A673 (cell line): ENCODE measurements around the gene EHBP1L1. TPM values are rescaled to one million over a fixed set of nuclear protein-coding genes. Genes with fewer than 3 reads are reported as not detected.

Experiments
- BruUV-seq: library from RNA; stranded (reverse); fragments of 400-500 nt; replicated peaks from 2 replicates; lab custom pipeline; 2021; lab: Mats Ljungman, UMichigan
- CTCF ChIA-PET: fragments of 300-600 bp; sonication (Branson Sonifier 250); formaldehyde crosslinking; loops from one replicate; lab custom pipeline; 2022; ENCODE audit warnings: antibody characterized with exemption; lab: Charles Lee
- POLR2A ChIA-PET: fragments of 300-600 bp; sonication (Branson Sonifier 250); formaldehyde crosslinking; loops from one replicate; lab custom pipeline; 2022; ENCODE audit warnings: antibody characterized with exemption; ENCODE audit not compliant: low non-redundant PET; lab: Charles Lee
- DNase-seq: peaks from one replicate; pipeline ENCODE4 v3.0.0-alpha.2; 2015; ENCODE audit warnings: low spot score
- H3K27ac ChIP-seq: fragments of 200-600 bp; sonication (generic); 2 replicates; pipeline ENCODE4 v1.5.1; 2016; ENCODE audit warnings: mixed run types, low read depth, mild to moderate bottlenecking, mixed read lengths, antibody characterized with exemption, low read length; ENCODE audit not compliant: poor library complexity, severe bottlenecking
- H3K27me3 ChIP-seq: fragments of 200-600 bp; sonication (generic); replicated peaks from 2 replicates; pipeline ENCODE4 v1.6.1; 2017; ENCODE audit warnings: mixed run types, low read depth, mild to moderate bottlenecking, mixed read lengths, antibody characterized with exemption, low read length; ENCODE audit not compliant: insufficient read depth, poor library complexity
- H3K36me3 ChIP-seq: fragments of 200-600 bp; sonication (generic); 2 replicates; pipeline ENCODE4 v1.6.1; 2016; ENCODE audit warnings: mixed run types, mild to moderate bottlenecking, mixed read lengths, antibody characterized with exemption, low read length; ENCODE audit not compliant: insufficient read depth, poor library complexity, severe bottlenecking
- H3K4me1 ChIP-seq: fragments of 200-600 bp; sonication (generic); 2 replicates; pipeline ENCODE4 v1.6.1; 2017; ENCODE audit warnings: mixed run types, mild to moderate bottlenecking, mixed read lengths, antibody characterized with exemption, low read length; ENCODE audit not compliant: insufficient read depth, poor library complexity, severe bottlenecking
- H3K4me3 ChIP-seq: fragments of 200-600 bp; sonication (generic); 2 replicates; pipeline ENCODE4 v1.5.1; 2016; ENCODE audit warnings: low read depth, mixed run types, mild to moderate bottlenecking, mixed read lengths, low read length; ENCODE audit not compliant: poor library complexity, severe bottlenecking
- H3K9me3 ChIP-seq: fragments of 200-600 bp; sonication (generic); 2 replicates; pipeline ENCODE4 v1.6.1; 2016; ENCODE audit warnings: mixed run types, low read depth, mild to moderate bottlenecking, mixed read lengths, antibody characterized with exemption, low read length; ENCODE audit not compliant: poor library complexity, severe bottlenecking
- CTCF ChIP-seq: fragments of 300-800, 200-600 bp; sonication (generic); conservative IDR thresholded peaks from 2 replicates; pipeline ENCODE4 v1.5.1; 2017; ENCODE audit warnings: low read depth, mild to moderate bottlenecking, antibody characterized with exemption, low read length, moderate library complexity, mixed read lengths
- EZH2 ChIP-seq: fragments of 200-600 bp; sonication (generic); IDR thresholded peaks from 2 replicates; pipeline ENCODE4 v1.6.1; 2017; ENCODE audit warnings: borderline replicate concordance, low read depth, mild to moderate bottlenecking, mixed read lengths, antibody characterized with exemption, low read length; ENCODE audit not compliant: poor library complexity, severe bottlenecking
- intact Hi-C: fragments of 100-400 bp; cut with micrococcal nuclease; formaldehyde crosslinking; loops from one replicate; pipeline ENCODE4 v1.10.0; 2022; ENCODE audit not compliant: unreplicated experiment
- total RNA-seq: library from RNA; stranded (reverse); gene quantifications from 2 replicates; pipeline ENCODE4 v1.2.3, GENCODE V29; 2021

EHBP1L1 gene
- total RNA-seq, 1 experiment from 2014 or later: 29.5 TPM

GRCh38 chr11:65609665-65610064 is 33.8 kb downstream of the EHBP1L1 start:
- intact Hi-C loops: loop anchor here (5.0 kb wide), 1 partner anchor 37 kb away; the partner anchor contains the start of genes FAM89B and ZNRD2
- ChIA-PET CTCF (no interaction called here), POLR2A (no interaction called here)
- Histone ChIP-seq H3K27ac (no peak overlapping the region), H3K4me1 (peaks cover 28% of the 10 kb centered on the region), H3K36me3 (peaks cover 17% of the 10 kb centered on the region), H3K4me3 (no peak overlapping the region), H3K27me3 (no peaks in the 10 kb centered on the region), H3K9me3 (no peaks in the 10 kb centered on the region)
- DNase-seq: no peak
- no peak for TF ChIP-seq EZH2
- no peak for TF ChIP-seq CTCF
- no TSS peak for BruUV-seq

- no peak for DNase-seq
- H3K4me1 ChIP-seq: peaks cover 28% of the 10 kb centered on the region
- TF ChIP-seq CTCF (no peak), EZH2 (no peak)
- H3K27ac ChIP-seq: peak overlapping the region; percentile 90
- H3K9me3 ChIP-seq: no peaks in the 10 kb centered on the region
- intact Hi-C loops: no loop called here
- no peak overlapping the region for H3K4me3 ChIP-seq
- BruUV-seq: no TSS peak
- H3K36me3 ChIP-seq: peaks cover 10% of the 10 kb centered on the region
- H3K27me3 ChIP-seq: no peaks in the 10 kb centered on the region
- ChIA-PET POLR2A (no interaction called here), CTCF (no interaction called here)
Measured at GRCh38 chr11:65610404-65610803, 34.6 kb downstream of the EHBP1L1 start.

- no TSS peak for BruUV-seq
- peak overlapping the region; percentile 90 for H3K27ac ChIP-seq
- DNase-seq: peak; percentile 36
- CTCF ChIA-PET: no interaction called here
- intact Hi-C loops: no loop called here
- H3K9me3 ChIP-seq: no peaks in the 10 kb centered on the region
- no peak for TF ChIP-seq EZH2
- TF ChIP-seq CTCF: no peak
- POLR2A ChIA-PET: no interaction called here
- H3K27me3 ChIP-seq: no peaks in the 10 kb centered on the region
- peak overlapping the region; percentile 92 for H3K4me3 ChIP-seq
- H3K36me3 ChIP-seq: peaks cover 3% of the 10 kb centered on the region
- peaks cover 28% of the 10 kb centered on the region for H3K4me1 ChIP-seq
Measured at GRCh38 chr11:65611028-65611757, 35.3 kb downstream of the EHBP1L1 start.
